ENCODE measurements around the gene CTDSP2.

GRCh38 chr12:57802607-57803006 is 43.9 kb downstream of the CTDSP2 start:
- TF ChIP-seq POLR2A (IDR thresholded peaks at IDR 0.05), result no peak
- no peak for TF ChIP-seq POLR2AphosphoS5 (IDR thresholded peaks at IDR 0.05)
- TF ChIP-seq CTCF (IDR thresholded peaks at IDR 0.05), result no peak
